GM19035 (cell line): Measurements from ENCODE around the gene MLYCD.

ENCODE experiments used
- ATAC-seq: cut with Tn5 transposase; IDR thresholded peaks from one replicate; pipeline ENCODE4 v1.9.1; 2021; ENCODE audit not compliant: unreplicated experiment

Gene MLYCD

DNA sequence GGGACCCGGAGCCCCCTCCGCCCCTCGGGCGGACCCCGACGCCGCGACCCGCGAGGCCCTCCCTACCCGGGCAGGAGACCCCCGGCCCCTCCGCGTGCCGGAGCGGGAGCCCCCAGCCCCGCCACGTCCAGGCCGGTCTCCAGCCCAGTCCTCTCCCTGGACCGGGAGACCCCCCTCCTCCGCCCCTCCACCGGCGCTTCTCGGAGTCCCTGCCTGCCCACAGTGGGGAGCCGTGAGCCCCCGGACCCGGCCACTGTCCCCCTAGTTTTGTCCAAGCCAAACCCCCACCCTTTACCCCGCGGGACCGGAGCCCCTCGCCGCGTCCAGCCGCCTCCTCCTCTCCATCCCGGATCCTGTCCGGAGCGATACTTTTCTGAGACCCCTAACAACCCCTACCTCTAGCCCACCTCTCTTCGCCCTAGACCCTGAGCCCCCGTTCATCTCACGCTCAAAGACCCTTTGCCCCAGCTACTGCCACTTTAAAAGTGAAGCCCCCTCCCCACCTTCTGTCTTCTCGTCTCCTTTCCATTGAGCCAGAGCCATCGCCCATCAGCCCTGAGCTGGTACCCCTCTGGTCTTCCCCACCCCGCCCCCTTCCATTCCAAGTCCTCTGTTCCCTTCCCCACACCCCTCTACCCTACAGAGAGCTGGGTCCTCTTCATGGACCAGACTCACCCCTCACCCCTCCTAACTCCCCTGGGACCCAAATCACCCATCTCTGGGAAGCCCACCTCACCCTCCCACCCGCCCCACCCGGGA, 70.2 kb downstream of the MLYCD start:
- ATAC-seq: no peak

GRCh38 chr16:83969771-83970429, 71.0 kb downstream of the MLYCD start:
- no peak for ATAC-seq

DNA sequence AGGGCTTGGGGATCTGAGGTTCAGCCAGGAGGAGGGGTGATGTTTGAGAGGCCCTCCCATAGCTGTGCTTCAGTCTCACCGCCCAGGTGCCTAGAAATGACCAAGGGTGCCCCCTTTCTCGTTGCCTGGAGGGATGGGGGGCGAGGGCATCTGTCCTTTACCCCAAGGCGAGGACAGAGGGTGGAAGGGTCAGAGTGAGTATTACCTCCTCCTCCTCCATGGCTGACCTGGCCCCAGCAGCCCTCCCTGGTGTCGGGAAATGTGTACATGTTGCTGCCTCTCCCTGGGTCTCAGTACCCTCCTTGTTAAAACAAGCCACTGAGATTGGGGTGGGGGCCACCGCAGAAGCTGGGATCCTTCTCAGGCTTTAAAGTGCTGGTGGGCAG, 71.5 kb downstream of the MLYCD start:
- no peak for ATAC-seq

DNA sequence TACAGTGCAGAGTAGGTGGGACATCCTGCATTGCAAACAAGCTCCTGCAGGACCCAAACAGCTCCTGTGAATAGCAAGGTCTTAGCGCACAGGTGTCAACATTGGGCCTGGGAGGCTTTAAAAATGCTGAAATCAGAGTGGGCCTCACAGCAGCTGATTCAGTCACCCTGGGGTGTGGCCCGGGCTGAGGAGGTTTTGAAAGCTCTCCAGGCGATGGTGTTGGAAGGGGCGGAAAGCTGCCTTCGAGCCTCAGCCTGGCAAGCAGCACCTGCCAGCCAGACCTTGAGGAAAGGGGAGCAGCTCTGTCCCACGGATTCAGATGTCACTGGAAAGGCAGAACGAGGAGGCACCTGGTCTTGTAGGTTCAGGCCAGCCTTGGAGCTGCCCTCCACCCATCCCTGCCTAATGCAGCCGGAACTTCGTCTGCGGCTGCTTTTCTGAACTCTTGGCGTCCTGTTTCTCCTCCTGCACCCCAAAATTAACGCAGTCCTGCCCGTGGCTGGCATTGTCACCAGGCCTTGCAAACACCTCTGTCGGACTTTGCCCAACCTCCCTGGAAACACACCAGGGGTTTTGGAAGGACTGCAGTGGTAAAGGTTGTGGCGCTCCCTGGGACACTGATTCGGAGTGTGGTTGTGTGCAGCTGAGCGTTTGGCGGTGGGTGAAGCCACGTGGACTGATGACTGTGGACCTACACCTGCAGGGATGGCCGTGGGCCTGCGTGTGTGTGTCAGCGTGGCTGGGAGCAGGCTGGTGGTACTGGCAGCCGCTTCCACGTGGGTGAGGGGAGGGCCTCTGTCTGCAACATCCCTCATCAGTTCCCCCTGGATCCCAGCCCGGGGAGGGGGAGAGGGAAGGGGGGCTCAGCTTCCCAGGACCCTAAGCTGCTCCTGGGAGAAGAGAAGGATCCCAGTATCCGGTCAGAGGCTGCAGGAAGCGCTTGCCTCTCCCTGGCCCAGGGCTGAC, 72.5 kb downstream of the MLYCD start:
- no peak for ATAC-seq

DNA sequence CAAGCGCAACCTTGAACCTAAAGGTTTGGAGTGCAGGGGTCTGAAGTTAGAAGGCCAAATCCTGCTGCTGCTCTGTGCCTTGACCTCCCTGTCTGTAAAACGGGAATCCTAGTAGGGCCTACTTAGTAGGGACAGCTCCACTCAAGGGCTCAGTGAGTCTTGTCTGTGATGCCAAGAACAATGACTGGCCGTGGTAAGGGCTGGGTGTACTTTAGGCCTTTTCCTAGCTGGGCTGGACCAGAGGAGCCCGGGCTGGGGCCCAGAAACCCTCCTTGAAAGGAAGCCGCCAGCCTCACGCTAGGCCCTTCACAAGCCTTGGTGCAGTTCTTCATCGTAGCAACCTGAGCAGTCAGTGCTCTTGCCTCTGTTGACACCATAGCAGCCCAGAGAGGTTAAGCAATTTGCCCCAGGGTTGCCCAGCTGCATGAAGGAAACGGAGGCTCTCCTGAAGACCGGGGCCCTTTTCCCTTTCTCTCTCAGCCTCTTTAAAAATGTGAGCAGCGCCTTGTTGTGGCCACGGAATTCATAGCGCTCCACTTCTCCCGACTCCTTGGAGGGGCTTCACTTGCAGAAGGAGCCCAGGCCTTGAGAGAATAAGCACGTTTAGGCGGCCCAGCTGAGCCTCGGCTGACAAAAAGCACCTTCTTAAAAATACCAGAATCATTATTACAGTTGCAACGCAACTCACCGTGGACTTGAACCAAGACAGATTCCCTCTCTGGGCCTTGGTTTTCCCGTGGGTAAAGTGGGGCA, 73.5 kb downstream of the MLYCD start:
- no peak for ATAC-seq

- ATAC-seq: no peak
Measured at GRCh38 chr16:83973077-83973476, 74.2 kb downstream of the MLYCD start.

DNA sequence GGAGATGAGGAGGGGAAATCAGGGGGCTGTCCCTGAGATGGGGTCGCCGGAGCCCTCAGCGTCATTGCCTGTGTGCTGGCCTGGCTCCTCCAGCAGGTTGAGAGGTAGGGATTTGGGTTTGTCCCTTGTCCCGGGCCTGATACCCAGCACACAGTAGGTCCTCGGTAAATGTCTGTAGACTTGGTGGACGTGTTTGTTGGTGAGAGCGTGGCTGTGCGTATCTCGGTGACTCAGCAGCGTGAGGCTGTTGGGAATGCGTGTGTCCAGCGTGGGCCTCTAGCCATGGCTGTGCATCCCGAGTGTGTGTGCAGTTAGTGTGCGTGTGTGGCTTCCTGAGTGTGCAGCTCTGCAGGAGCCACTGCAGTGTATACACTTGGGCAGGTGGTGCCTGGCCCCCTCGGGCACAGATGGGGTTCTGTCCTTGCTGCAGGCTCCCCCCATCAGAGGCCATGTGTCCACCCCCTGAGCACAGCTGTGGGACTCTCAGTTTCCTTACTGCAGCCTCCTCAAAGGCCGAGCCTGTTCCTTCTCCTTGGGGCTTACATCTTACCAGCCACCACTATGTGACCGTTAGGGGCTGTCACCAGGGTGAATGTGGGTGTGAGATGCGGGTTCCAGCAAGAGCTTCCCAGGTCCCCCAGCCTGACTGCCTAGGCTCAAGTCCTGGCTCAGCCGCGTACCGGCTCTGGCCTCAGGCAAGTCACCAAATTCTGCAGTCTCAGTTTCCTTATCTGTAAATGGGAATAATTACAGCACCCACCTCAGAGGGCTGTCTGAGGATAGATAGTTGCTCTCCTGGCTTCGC, 74.9 kb downstream of the MLYCD start:
- ATAC-seq: no peak

- ATAC-seq: no peak
Measured at GRCh38 chr16:83974475-83974874, 75.6 kb downstream of the MLYCD start.

- no peak for ATAC-seq
Measured at GRCh38 chr16:83975590-83976260, 76.8 kb downstream of the MLYCD start.
